Mucosa of descending colon (tissue), 3 donors: Measurements from ENCODE around the gene HK1. TPM values are rescaled to one million over a fixed set of nuclear protein-coding genes. Genes with fewer than 3 reads are reported as not detected.

Source experiments
- ATAC-seq: fragments of 200-7000 bp; cut with Tn5 transposase; one replicate; pipeline ENCODE4 v1.9.1; 2020; ENCODE audit warnings: mild to moderate bottlenecking, moderate library complexity
- DNase-seq, 3 donors: peaks; one replicate each; pipeline ENCODE4 v3.0.0-alpha.2; 2020
- H3K36me3 ChIP-seq: fragments of 200-600 bp; one replicate; pipeline ENCODE4 v1.8.0; 2021; ENCODE audit warnings: low read depth, mild to moderate bottlenecking
- H3K4me1 ChIP-seq: fragments of 200-600 bp; one replicate; pipeline ENCODE4 v1.8.0; 2021; ENCODE audit warnings: low read depth, mild to moderate bottlenecking
- H3K4me3 ChIP-seq: fragments of 200-600 bp; one replicate; pipeline ENCODE4 v1.8.0; 2021; ENCODE audit warnings: mild to moderate bottlenecking
- H3K9me3 ChIP-seq: fragments of 200-600 bp; one replicate; pipeline ENCODE4 v1.8.0; 2021; ENCODE audit warnings: mild to moderate bottlenecking
- CTCF ChIP-seq: fragments of 200-600 bp; IDR thresholded peaks from one replicate; pipeline ENCODE4 v1.8.0; 2022; ENCODE audit warnings: antibody characterized with exemption, mild to moderate bottlenecking
- intact Hi-C, 2 donors: fragments of 100-400 bp; cut with DNase I in 1 of 2; cut with micrococcal nuclease in 1 of 2; formaldehyde crosslinking; loops; one replicate each; pipeline versions ENCODE4 v1.11.0 to v1.11.1; 2022; cut with DNase I, micrococcal nuclease
- total RNA-seq, 3 donors: library from RNA; stranded (reverse); fragmentation: NEBNext Ultra II Directional in 2 of 3; extraction: Animal tissue kit (Norgen Biotek cat#: 25700) in 2 of 3; gene quantifications; one replicate each; pipeline versions ENCODE4 v1.2.1 to v1.2.4, GENCODE V29; 2021 to 2023
- donor health status: DM: no; HTN: no; CAD: no; lungs with moderate emphysema.
- donor health status: DM: no; HTN: no; CAD: no.
- donor health status: DM: no; HTN: yes; CAD: no.

Gene HK1
- total RNA-seq, 3 donors from 2014 or later = 63.9 to 102 (median 81.3) TPM

DNA sequence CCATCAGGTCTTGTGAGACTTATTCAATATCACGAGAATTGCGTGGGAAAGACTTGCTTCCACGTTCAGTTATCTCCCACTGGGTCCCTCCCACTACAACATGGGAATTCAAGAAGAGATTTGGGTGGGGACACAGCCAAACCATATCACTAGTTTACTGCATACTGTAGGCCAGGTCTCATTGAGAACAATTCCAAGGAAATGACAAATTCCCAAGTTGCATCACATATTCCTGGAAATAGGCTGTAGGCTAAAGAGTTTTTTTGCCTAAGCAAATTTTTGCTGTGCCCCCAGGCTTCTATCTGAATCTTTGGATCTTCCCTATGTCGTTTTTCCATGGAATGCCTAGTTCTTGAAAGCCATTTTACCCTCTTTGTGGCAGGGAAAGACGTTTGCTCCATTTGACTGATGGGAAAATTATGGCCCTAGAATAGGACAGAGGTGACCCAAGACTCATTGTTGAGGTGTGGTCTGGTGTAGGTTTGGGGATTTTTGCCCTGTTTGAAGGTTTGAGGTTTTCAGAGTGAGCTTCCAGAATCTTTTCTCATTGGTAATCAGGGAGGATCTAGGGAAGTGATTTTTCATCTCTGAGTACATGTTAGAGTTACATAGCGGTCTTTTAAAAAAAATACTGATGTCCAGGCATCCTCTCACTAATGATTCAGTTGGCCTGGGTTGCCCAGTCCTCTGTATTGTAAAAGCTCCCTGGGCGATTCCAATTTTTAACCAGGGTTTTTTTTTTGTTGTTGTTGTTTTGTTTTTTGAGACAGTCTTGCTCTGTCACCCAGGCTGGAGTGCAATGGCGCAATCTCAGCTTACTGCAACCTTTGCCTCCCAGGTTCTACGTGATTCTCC, 94.1 kb downstream of the HK1 start:
- TF ChIP-seq CTCF = no peak
- H3K9me3 ChIP-seq = no peaks in the 10 kb centered on the region
- no peaks in the 10 kb centered on the region for H3K4me1 ChIP-seq
- no peak overlapping the region for H3K4me3 ChIP-seq
- no peak for ATAC-seq
- H3K36me3 ChIP-seq = no peaks in the 10 kb centered on the region
- intact Hi-C loops = no loop called here
- DNase-seq = no peak

DNA sequence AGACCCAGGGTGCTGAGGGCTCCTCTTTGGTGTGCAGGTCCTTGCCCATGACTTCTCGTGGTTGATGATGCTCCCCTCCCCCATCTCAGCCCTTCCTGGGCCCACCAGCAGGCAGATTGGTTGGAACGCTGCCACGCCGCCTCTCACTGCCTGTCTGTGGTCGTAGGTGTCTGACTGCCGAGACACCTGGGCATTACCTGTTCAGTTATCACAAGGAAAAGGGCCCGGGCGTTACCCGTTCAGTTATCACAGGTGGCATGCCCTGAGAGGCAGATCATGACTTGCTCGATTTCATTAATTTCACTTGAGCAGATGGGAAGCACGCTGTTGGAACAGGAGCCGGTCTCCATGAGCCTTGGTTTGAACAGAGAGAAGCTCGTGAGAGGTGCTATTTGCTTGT, 95.9 kb downstream of the HK1 start:
- Histone ChIP-seq H3K4me3 (no peak overlapping the region), H3K4me1 (no peaks in the 10 kb centered on the region), H3K36me3 (no peaks in the 10 kb centered on the region), H3K9me3 (no peaks in the 10 kb centered on the region)
- no peak for DNase-seq
- TF ChIP-seq CTCF = no peak
- intact Hi-C loops = no loop called here
- no peak for ATAC-seq

GRCh38 chr10:69374931-69375306, 96.6 kb downstream of the HK1 start:
- H3K4me1 ChIP-seq = no peaks in the 10 kb centered on the region
- ATAC-seq = no peak
- H3K9me3 ChIP-seq = no peaks in the 10 kb centered on the region
- no peak for TF ChIP-seq CTCF
- H3K4me3 ChIP-seq = no peak overlapping the region
- no peak for DNase-seq
- intact Hi-C loops = no loop called here
- H3K36me3 ChIP-seq = no peaks in the 10 kb centered on the region

GRCh38 chr10:69375307-69376151, 97.2 kb downstream of the HK1 start:
- TF ChIP-seq CTCF = no peak
- intact Hi-C loops = no loop called here
- no peak overlapping the region for H3K4me3 ChIP-seq
- H3K9me3 ChIP-seq = no peaks in the 10 kb centered on the region
- no peaks in the 10 kb centered on the region for H3K4me1 ChIP-seq
- DNase-seq (no peak), ATAC-seq (peak; percentile 39)
- no peaks in the 10 kb centered on the region for H3K36me3 ChIP-seq

DNA sequence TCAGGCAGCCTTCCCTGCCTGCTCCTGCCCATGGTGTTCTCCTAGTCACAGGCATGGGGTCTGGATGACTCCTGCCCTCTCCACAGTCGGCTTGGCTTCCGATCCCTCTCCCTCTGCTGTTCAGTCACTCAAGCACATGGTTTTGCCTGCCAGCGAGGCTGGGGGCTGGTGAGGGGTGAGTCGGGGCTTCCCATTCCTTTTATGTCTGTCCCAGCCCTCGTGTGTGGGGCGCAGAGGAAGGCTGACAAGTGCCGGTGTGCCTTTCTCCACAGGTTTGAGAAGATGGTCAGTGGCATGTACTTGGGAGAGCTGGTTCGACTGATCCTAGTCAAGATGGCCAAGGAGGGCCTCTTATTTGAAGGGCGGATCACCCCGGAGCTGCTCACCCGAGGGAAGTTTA, 98.4 kb downstream of the HK1 start:
- no peak for DNase-seq
- no peak overlapping the region for H3K4me3 ChIP-seq
- ATAC-seq = no peak
- no peaks in the 10 kb centered on the region for H3K9me3 ChIP-seq
- H3K4me1 ChIP-seq = no peaks in the 10 kb centered on the region
- intact Hi-C loops = no loop called here
- no peak for TF ChIP-seq CTCF
- no peaks in the 10 kb centered on the region for H3K36me3 ChIP-seq
